SK-N-SH treated with all-trans-retinoic acid at 6 μM for 48 hours (cell line): ENCODE data around the gene CLDN2.

Experiments
- ARNTL ChIP-seq: fragments of 450-650 bp; formaldehyde crosslinking; IDR thresholded peaks from 2 replicates; pipeline ENCODE4 v1.5.0; 2020; ENCODE audit warnings: low read depth, mild to moderate bottlenecking, moderate library complexity, borderline replicate concordance
- ZFP3 ChIP-seq: fragments of 250-450 bp; sonication (Bioruptor Pico); IDR thresholded peaks from 2 replicates; pipeline ENCODE4 v1.5.0; 2020; ENCODE audit warnings: mild to moderate bottlenecking, moderate library complexity
- ZNF565 ChIP-seq: fragments of 450-650 bp; formaldehyde crosslinking; conservative IDR thresholded peaks from 2 replicates; pipeline ENCODE4 v1.5.0; 2020; ENCODE audit warnings: low read depth, mild to moderate bottlenecking, moderate library complexity

DNA sequence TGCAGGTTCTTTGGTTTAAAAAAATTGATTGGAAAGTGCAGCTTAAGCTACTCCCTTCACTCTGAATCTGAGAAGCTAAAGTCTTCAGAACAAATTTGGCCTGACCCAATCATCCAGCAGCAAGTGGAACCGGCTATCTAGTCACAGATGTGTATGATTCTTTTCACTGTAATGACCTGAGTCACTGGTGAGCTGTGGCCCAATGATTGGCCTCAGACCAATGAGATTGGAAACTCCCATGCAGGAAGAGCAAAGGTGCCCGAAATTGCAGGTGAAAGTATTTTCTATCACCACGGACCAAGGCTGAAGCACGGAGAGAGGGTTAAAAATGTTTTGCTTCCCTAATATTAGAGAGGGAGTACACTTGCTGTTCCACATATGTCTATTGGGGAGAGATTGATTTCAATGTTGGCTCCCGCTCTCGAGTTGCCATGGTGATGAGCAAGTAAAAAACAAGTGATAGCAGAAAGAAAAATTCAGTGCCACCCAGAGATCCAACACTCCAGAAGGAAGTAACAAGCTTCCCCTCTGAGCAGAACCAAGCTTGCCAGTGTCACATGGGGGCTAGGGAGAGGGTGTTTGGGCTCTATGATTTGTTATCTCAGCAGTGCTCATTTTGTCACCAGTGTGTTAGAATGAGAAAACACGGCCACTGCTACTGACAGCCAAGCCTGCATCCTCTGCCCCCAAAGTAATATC is 28.3 kb upstream of the CLDN2 start:
- no peak for TF ChIP-seq ZNF565 (CRISPR knock-in tag)
- no peak for TF ChIP-seq ZFP3 (CRISPR knock-in tag)
- TF ChIP-seq ARNTL, result no peak
